Calu3 (cell line): ENCODE measurements around the gene IFITM5. TPM values are rescaled to one million over a fixed set of nuclear protein-coding genes. Genes with fewer than 3 reads are reported as not detected.
"Not testable (repeated sequence)": the region's sequence is repeated elsewhere in the genome, so short reads cannot be mapped to it uniquely, and the experiment has no call there.

Experiments used
- BruUV-seq: library from RNA; stranded (reverse); fragments of 400-500 nt; replicated peaks from 2 replicates; lab custom pipeline; 2021; lab: Mats Ljungman, UMichigan
- CTCF ChIA-PET: fragments of 300-600 bp; sonication (Branson Sonifier 250); formaldehyde crosslinking; loops from one replicate; lab custom pipeline; 2022; ENCODE audit warnings: antibody characterized with exemption; lab: Charles Lee
- DNase-seq: peaks from one replicate; pipeline ENCODE4 v3.0.0; 2022
- H3K27ac Mint-ChIP-seq: one replicate; pipeline ENCODE4 v1.8.0; 2022; ENCODE audit warnings: mixed read lengths; ENCODE audit not compliant: unreplicated experiment
- H3K27me3 Mint-ChIP-seq: one replicate; pipeline ENCODE4 v1.8.0; 2022; ENCODE audit warnings: mixed read lengths; ENCODE audit not compliant: unreplicated experiment
- H3K36me3 Mint-ChIP-seq: one replicate; pipeline ENCODE4 v1.8.0; 2022; ENCODE audit warnings: mild to moderate bottlenecking, moderate library complexity, mixed read lengths; ENCODE audit not compliant: insufficient read depth, unreplicated experiment
- H3K4me1 Mint-ChIP-seq: one replicate; pipeline ENCODE4 v1.8.0; 2022; ENCODE audit warnings: mild to moderate bottlenecking, low read depth, mixed read lengths; ENCODE audit not compliant: unreplicated experiment
- H3K4me3 Mint-ChIP-seq: one replicate; pipeline ENCODE4 v1.8.0; 2022; ENCODE audit warnings: mild to moderate bottlenecking, low read depth, moderate library complexity, mixed read lengths; ENCODE audit not compliant: unreplicated experiment
- H3K9me3 Mint-ChIP-seq: one replicate; pipeline ENCODE4 v1.8.0; 2022; ENCODE audit warnings: low read depth, mixed read lengths; ENCODE audit not compliant: unreplicated experiment
- intact Hi-C: fragments of 100-400 bp; cut with micrococcal nuclease; formaldehyde crosslinking; loops from one replicate; pipeline ENCODE4 v1.10.0; 2022; ENCODE audit not compliant: unreplicated experiment
- total RNA-seq: library from RNA; stranded (reverse); gene quantifications from 2 replicates; pipeline ENCODE4 v1.2.3, GENCODE V29; 2022
- TF ChIP-seq, protein P1 (sequence below): fragments of 200-600 bp; IDR thresholded peaks from one replicate; pipeline ENCODE4 v1.8.0; 2022; ENCODE audit warnings: antibody characterized with exemption; ENCODE audit not compliant: unreplicated experiment

Gene IFITM5
- total RNA-seq, 1 experiment from 2014 or later = not detected

DNA sequence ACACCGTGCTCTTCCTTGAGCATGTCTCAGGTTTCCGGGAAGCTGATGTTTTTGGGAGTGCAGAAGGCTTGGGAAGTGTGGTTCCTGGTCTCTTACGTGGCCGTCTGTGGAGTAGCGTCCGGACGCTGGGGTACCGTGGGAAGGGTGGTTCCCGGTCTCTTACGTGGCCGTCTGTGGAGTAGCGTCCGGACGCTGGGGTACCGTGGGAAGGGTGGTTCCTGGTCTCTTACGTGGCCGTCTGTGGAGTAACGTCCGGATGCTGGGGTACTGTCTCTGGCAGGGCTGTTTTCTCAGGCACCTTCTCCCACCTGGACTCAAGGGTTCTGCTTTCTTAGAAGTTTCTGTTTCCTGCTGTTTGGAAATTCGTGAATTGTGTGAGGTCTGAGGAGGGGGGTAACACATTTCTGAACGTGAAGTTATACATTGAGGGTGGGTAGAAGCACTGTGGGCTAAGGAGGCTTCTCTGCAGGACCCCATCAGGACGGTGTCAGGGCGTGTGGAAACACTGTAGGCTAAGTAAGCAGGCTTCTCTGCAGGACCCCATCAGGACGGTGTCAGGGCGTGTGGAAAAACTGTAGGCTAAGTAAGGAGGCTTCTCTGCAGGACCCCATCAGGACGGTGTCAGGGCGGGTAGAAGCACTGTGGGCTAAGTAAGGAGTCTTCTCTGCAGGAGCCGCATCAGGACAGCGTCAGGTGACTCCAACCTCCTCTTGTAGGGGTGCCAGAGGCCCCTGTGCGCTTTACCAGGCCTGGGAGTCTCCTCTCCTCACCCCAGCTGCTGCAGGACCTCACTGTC, 26.7 kb upstream of the IFITM5 start:
- no TSS peak for BruUV-seq
- Mint-ChIP-seq H3K4me1 (no peaks in the 10 kb centered on the region), H3K9me3 (no peaks in the 10 kb centered on the region), H3K27ac (no peak overlapping the region), H3K27me3 (peaks cover 21% of the 10 kb centered on the region), H3K4me3 (no peak overlapping the region), H3K36me3 (peaks cover 4% of the 10 kb centered on the region)
- DNase-seq = no peak
- TF ChIP-seq, protein P1, sequence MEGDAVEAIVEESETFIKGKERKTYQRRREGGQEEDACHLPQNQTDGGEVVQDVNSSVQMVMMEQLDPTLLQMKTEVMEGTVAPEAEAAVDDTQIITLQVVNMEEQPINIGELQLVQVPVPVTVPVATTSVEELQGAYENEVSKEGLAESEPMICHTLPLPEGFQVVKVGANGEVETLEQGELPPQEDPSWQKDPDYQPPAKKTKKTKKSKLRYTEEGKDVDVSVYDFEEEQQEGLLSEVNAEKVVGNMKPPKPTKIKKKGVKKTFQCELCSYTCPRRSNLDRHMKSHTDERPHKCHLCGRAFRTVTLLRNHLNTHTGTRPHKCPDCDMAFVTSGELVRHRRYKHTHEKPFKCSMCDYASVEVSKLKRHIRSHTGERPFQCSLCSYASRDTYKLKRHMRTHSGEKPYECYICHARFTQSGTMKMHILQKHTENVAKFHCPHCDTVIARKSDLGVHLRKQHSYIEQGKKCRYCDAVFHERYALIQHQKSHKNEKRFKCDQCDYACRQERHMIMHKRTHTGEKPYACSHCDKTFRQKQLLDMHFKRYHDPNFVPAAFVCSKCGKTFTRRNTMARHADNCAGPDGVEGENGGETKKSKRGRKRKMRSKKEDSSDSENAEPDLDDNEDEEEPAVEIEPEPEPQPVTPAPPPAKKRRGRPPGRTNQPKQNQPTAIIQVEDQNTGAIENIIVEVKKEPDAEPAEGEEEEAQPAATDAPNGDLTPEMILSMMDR = no peak
- intact Hi-C loops = no loop called here
- CTCF ChIA-PET = interaction anchor here (0.7 kb wide), 1 partner anchor 46 kb away, joined by 3 read pairs; no protein-coding TSS in a partner anchor

DNA sequence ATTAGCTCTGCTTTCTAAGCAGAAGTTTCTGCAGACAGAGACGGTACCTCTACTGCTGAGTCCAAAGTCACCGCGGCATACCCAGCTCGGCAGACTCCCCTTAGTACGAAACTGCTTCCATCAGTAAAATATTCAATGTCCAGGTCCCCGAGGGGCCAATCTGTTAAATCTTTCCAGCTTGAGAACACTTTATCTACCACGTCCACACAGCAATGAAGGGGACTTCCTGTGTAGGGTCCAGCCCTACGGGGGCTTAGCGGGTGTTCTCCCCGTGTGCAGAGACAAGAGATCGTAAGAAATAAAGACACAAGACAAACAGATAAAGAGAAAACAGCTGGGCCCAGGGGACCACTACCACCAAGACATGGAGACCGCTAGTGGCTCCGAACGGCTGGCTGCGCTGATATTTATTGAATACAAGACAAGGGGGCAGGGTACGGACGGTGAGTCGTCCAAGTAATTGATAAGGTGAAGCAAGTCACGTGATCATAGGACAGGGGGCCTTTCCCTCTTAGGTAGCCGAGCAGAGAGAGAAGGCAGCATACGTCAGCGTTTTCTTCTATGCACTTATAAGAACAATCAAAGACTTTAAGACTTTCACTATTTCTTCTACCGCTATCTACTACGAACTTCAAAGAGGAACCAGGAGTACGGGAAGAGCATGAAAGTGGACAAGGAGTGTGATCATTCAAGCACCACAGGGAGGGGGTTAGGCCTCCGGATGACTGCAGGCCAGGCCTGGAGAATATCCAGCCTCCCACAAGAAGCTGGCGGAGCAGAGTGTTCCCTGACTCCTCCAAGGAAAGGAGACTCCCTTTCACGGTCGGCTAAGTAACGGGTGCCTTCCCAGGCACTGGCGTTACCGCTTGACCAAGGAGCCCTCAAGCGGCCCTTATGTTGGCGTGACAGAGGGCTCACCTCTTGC, 25.5 kb upstream of the IFITM5 start:
- not testable (repeated sequence) for H3K27ac Mint-ChIP-seq, BruUV-seq

DNA sequence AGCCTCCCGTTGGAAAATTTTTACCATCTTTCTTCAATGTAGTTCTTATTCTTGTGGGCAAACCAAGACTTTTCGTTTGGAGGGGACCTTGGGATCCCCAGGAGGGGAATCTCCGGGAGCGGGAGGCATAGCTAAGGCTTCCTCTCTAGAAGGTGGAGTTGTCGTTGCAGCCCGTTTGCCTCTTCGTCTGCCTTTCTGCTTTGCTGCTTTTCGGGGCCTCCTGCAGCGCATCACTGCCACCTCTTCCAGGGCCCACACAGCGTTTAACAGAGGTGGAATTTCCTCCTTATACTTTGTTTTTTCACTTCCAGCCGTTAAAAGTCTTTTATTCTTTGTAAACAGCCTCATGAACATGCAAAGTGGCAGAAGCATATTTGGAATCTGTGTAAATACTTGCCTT, 24.8 kb upstream of the IFITM5 start:
- intact Hi-C loops = no loop called here
- CTCF ChIA-PET = no interaction called here
- H3K36me3 Mint-ChIP-seq = peaks cover 16% of the 10 kb centered on the region
- H3K4me1 Mint-ChIP-seq = peaks cover 16% of the 10 kb centered on the region
- peaks cover 17% of the 10 kb centered on the region for H3K27me3 Mint-ChIP-seq
- H3K27ac Mint-ChIP-seq = no peak overlapping the region
- no peak overlapping the region for H3K4me3 Mint-ChIP-seq
- BruUV-seq = no TSS peak
- TF ChIP-seq, protein P1 = no peak
- H3K9me3 Mint-ChIP-seq = no peaks in the 10 kb centered on the region
- no peak for DNase-seq

More for the DNA sequence above, 25.5 kb upstream of the IFITM5 start:
- H3K4me3 Mint-ChIP-seq, intact Hi-C loops, H3K9me3 Mint-ChIP-seq, CTCF ChIA-PET, DNase-seq, H3K4me1 Mint-ChIP-seq: not testable (repeated sequence)
- Mint-ChIP-seq H3K27me3 (peaks cover 17% of the 10 kb centered on the region), H3K36me3 (peaks cover 11% of the 10 kb centered on the region)

DNA sequence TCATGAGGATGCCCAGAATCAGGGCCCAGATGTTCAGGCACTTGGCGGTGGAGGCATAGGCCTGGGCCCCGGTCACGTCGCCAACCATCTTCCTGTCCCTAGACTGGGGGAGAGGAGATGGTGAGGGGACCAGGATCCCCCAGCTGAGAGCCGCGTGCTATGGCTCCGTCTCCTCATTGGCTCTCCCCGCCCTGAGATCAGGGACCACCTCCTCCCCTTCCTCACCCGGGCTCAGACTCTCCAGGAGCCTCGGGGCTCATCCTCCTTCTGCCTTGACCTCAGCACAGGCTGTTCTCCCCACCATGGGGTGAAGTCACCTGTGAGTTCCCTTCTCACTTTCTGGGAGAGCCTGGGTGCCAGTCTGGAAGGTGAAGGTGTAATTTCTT, 20.6 kb upstream of the IFITM5 start:
- Mint-ChIP-seq H3K4me3 (peak overlapping the region; percentile 80), H3K4me1 (peaks cover 16% of the 10 kb centered on the region), H3K27ac (peak overlapping the region; percentile 45), H3K36me3 (peaks cover 13% of the 10 kb centered on the region), H3K27me3 (peaks cover 20% of the 10 kb centered on the region)
- DNase-seq, CTCF ChIA-PET, BruUV-seq, H3K9me3 Mint-ChIP-seq: not testable (repeated sequence)
- intact Hi-C loops = loop anchor here (1.0 kb wide), 1 partner anchor 13 kb away; the partner anchor contains the start of gene IFITM2

DNA sequence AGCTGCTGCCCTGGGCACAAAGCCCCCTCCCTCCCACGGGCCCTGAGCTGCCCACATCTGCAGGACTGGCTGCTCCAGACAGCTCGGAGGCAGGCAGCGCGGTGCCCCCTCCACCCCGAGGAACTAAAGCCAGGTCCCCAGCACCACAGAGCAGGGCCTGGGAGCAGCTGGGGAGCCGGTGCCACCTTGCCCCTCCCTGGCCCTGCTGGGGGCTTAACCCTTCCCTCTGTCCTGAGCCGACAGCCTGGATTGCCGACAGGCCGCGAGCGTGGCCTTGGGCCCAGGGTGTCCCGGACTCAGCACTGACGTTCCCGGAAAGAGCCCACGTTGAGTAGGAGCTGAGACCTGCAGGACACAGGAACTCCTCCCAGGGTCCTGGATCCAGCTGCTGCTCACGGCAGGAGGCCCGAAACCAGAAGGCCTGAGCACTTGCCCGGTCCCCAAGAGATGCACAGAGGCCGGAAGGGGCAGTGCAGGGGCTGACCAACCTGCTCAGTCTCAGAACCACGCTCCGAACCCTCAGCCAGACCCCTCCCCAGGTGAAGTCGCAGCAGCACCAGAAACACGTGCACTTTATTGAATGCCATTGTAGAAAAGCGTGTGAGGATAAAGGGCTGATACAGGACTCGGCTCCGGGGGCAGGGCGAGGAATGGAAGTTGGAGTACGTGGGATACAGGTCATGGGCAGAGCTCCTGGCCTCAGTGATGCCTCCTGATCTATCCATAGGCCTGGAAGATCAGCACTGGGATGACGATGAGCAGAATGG, 20.0 kb upstream of the IFITM5 start:
- H3K9me3 Mint-ChIP-seq, DNase-seq, intact Hi-C loops, BruUV-seq: not testable (repeated sequence)
- Mint-ChIP-seq H3K4me3 (peak overlapping the region; percentile 80), H3K27ac (peak overlapping the region; percentile 31), H3K36me3 (peaks cover 13% of the 10 kb centered on the region), H3K27me3 (peaks cover 26% of the 10 kb centered on the region), H3K4me1 (peaks cover 19% of the 10 kb centered on the region)
- CTCF ChIA-PET = interaction anchor here (0.6 kb wide), 1 partner anchor 10 kb away, joined by 3 read pairs; no protein-coding TSS in a partner anchor

DNA sequence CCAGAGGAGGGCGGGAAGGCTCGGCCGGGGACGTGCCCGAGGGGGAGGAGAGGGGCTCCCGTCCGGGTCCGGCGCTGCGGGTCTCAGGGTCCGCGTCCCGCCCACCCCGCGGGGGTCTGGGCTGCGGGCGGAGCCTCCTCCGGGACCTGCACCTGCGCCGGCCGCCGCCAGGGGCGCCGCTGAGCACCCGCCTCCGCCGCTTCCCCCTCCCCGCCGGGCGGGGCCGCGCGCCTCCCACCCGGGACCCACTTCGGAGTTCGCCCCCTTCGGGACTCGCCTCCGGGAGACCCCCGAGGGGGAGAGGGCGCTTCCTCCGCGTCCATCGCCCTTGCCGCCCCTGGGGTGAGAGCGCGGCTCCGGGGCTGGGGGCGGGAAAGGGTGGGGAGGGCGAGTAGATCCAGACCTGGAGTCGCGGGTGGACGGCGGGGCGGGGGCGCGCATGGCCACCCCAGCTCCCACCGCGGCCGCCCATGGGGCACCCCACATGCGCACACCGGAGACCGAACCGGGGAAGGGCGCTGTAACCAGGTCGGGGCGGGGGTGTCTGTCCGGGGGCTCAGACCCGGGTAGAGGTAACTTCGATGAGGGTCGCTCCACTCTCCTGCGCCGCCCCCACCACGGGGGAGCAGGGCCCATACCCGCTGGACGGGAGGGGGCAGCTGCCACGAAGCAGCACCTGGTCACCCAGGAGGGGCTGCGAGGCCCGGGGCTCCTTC, 19.2 kb upstream of the IFITM5 start:
- peaks cover 13% of the 10 kb centered on the region for H3K36me3 Mint-ChIP-seq
- DNase-seq, H3K4me3 Mint-ChIP-seq, BruUV-seq, intact Hi-C loops, H3K27ac Mint-ChIP-seq, H3K9me3 Mint-ChIP-seq, CTCF ChIA-PET: not testable (repeated sequence)
- peaks cover 33% of the 10 kb centered on the region for H3K27me3 Mint-ChIP-seq
- H3K4me1 Mint-ChIP-seq = peaks cover 26% of the 10 kb centered on the region
